Stimulated activated naive CD4-positive, alpha-beta T cell (primary cell): ENCODE results near the gene GCSAM.

Source experiments
- DNase-seq, 6 experiments: peaks; one replicate each; lab custom pipeline; 2025; lab: John Stamatoyannopoulos, UW

The GCSAM gene

DNA sequence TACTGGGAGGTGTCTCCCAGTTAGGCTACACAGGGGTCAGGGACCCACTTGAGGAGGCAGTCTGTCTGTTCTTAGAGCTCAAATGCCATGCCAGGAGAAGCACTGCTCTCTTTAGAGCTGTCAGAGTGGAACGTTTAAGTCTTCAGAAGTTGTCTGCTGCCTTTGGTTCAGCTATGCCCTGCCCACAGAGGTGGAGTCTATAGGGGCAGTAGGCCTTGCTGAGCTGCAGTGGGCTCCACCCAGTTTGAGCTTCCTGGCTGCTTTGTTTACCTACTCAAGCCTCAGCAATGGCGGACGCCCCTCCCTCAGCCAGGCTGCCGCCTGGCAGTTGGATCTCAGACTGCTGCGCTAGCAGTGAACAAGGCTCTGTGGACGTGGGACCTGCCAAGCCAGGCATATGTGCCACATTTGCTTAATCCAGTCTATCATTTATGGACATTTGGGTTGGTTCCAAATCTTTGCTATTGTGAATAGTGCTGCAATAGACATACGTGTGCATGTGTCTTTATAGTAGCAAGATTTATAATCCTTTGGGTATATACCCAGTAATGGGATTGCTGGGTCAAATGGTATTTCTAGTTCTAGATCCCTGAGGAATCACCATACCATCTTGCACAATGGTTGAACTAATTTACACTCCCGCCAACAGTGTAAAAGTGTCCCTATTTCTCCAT is 60.5 kb downstream of the GCSAM start:
- peak; percentile 52 to 82 (median 78) for DNase-seq
